Activated CD4-positive, CD25-positive, alpha-beta regulatory T cell treated with anti-CD3 and anti-CD28 coated beads, Interleukin-2, amount 50 U/mL, for 72 hours (primary cell): ENCODE data around the gene DYNLT2B.
"Not testable (repeated sequence)": the region's sequence is repeated elsewhere in the genome, so short reads cannot be mapped to it uniquely, and the experiment has no call there.

Experiments used
- DNase-seq: peaks from one replicate; pipeline ENCODE4 v3.0.0; 2021

DYNLT2B gene

DNA sequence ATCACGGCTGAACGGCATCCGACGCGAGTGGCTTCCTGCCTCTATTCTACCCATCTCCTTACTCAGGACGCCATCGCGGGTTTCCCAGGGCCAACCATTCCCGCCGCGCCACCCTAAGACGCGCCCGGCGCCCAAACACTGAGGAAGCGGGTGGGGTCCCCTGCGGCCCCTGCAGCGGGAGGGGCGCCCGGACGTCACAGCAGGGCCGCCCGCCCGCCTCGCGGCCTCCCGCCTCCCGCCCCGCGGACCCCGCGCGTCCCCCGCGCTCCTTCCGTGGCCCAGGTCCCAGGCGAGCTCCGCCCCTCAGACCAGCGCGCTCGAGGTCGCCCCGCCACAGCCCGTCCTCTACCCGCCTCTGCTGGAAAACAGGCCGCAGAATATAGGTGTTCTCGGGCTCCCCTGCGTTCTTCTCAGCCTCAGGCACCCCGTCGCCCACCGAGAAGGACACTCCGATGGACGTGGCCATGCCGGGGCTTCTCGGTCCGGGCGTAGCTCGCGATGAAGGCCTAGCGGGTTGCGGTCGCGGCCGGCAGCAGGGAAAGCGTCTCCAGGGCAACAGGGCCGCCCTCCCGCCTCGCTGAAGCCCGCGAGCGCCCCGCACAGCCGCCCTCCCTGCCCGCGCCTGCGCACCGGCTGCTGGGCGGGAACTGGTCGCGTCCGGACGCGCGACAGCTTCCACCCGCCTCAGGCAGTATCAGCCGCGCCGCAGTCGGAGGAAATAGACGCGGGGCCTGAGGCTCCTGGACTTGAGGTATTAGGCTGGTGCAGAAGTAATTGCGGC, at the start of gene DYNLT2B:
Gene DYNLT2B, minus strand, starts transcription at position 554 of the 781 bp plus-strand sequence. Its CDS starts 88 bp downstream, at position 466.
- peak; percentile 89 for DNase-seq

GRCh38 chr3:196365736-196366135, 47.7 kb upstream of the DYNLT2B start:
- DNase-seq: no peak

DNA sequence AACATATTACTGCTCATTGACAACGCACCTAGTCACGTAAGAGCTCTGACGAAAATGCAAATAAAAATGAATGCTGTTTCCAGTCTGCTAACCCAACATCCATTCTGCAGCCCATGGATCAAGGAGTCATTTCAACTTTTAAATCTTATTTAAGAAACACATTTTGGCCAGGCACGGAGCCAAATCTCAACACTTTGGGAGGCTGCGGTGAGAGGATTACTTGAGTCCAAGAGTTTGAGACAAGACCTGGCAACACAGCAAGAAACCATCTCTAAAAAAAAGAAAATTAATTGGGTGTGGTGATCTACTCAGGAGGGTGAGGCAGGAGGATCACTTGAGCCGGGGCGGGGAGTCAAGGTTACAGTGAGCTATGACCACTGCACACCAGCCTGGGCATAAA, 42.5 kb upstream of the DYNLT2B start:
- no peak for DNase-seq

GRCh38 chr3:196358540-196358939, 40.5 kb upstream of the DYNLT2B start:
- DNase-seq: not testable (repeated sequence)

DNA sequence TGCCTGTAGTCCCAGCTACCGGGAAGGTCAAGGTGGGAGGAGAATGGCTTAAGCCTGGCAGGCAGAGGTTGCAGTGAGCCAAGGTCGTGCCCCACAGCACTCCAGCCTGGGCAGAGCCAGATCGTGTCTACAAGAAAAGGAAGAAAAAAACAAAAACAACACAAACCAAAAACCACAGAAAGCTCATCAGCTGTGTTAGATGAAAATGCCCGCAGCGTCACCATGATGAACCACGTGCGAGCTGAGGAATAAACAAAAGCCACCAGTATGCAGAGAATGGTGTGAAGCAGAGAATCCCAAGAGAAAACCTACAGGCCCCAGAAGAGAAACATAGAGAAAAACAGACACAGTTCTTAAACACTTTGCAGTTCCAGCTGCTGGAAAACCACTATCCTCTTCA, 39.9 kb upstream of the DYNLT2B start:
- no peak for DNase-seq

DNA sequence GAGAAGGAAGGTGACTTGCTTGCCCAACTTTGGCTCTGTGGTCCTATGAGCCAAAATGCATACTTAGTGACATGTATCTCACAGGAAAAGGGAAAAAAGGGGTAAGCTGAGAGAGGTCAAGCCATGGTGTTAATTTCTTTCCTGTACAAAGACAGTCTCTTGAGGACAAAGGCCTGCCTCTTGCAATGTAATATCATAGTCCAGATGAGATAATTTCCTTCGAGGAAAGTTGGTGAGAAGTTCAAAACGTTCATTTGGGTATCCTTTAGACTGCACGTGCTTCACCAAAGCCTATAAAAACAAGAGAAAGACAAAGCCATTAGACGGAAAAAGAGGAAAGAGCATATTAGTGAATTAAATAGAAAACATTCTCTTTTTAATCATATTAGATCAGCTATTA, 38.5 kb upstream of the DYNLT2B start:
- DNase-seq: no peak

DNA sequence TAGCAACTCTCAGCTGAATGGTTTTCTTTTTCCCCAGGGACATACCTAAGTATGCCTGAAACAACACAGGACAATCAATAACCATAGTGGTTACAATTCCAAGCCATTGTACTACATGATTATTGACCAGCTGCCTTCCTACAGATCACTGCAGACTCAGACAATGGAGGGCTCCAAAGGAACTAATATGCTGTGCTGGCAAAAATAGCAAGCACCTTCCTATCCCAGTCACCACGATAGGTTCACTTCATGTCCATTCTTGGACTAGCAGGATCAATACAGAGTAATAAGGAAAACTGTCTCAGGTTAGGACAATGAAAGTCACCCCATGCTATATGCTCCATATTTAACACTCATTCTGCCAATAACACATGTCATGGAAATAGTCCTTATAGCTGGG, 37.6 kb upstream of the DYNLT2B start:
- no peak for DNase-seq

GRCh38 chr3:196354132-196354531, 36.1 kb upstream of the DYNLT2B start:
- DNase-seq: no peak

DNA sequence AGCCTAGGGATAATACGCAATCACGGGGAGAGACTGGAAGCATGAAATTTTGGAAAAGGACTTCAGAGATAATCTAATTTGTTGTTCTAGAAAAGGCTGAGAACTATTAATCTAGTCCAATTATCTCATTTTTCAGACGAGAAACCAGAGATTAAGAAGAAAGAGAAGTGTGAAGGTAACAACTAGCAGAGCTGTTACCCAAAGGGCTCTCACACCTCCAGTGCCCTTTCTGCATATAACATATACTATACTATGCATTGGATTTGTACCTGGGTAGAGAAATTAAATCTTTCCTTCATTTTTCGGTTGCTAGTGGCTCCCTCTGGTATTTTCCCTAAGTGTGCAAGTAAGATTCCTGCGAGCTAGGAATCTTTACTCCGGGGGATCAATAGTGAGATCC, 33.5 kb upstream of the DYNLT2B start:
- no peak for DNase-seq

DNA sequence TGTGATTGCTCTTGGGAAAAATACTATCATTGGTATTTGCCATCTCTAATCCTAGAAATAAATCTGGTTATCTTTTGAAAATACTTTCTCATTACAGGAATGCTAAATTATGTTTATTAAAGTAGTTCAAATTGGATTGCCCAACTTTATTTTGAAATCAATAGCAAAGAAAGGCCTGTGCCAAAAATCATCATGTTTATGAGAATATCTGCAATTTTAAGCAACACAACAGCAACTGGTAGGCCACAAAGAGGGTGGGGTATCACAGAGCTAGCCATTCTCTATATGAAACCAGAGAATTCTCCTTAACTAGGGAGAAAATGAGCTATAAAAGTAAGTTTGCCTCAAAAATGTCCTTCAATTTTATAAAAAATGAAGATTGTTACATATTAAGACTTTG, 32.0 kb upstream of the DYNLT2B start:
- no peak for DNase-seq

DNA sequence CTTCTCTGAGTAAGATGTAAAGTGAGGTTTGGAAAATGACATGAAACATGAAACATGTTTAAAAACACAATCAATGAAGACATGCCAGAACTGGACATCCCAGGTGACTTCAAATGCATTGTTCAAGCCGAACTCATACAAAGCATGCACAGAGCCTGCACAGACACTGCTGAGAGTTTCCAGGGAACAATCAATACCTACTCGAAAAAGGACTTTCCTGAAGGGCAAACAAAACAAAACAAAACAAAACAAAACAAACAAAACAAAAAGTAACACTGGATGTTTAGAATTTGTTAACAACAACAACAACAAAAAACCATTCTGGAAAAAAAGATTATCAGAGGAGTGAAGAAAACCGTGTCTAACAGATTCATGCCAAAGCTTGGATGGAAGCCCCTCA, 30.7 kb upstream of the DYNLT2B start:
- no peak for DNase-seq

DNA sequence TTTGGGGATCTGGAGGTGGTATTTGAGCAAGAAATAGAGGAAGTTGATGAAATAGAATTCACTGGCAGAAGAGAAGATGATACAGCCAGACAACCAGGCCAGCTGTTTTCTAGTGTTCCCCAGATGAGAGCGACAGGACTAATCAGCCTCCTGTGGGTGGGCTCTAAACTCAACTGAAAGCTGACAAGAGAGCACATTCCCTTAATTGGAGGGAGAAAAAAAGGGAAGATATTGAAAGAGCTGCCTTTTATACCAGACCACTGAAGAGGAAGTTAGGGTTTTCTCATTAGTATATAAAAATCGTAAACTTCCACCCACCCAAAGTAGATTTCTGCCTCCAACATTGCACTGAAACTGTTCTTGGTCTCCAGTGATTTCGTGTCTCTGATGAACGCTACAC, 26.6 kb upstream of the DYNLT2B start:
- no peak for DNase-seq

DNA sequence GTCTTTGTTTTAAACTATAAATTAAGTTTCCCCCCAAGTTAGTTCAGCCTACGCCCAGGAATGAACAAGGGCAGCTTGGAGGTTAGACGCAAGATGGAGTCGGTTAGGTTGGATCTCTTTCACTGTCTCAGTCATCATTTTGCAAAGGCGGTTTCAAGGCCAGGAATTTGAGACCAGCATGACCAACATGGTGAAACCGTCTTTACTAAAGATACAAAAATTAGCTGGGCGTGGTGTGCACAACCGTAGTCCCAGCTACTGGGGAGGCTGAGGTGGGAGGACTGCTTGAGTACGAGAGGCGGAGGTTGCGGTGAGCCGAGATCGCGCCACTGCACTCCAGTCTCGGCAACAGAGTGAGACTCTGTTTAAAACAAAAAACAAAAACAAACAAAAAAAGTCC, 25.9 kb upstream of the DYNLT2B start:
- not testable (repeated sequence) for DNase-seq

DNA sequence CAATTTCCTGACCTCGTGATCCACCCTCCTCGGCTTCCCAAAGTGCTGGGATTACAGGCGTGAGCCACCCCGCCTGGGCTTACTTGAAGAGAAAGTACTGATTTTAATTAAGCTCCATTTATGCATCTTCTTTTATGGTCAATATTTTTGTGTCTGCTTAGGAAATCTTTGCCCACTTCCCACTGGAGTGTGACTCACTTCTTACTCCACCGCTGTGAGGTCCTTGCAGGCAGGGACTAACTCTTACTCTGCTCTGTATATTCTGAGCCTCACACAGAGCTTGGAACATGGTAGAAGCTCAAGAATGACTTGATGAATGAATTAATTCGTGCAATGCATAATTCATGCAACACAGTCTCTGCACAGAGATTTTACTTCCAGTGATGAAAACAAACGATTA, 23.1 kb upstream of the DYNLT2B start:
- DNase-seq: no peak

- no peak for DNase-seq
Measured at GRCh38 chr3:196340466-196340865, 22.4 kb upstream of the DYNLT2B start.

- DNase-seq: no peak
Measured at GRCh38 chr3:196339493-196340254, 21.6 kb upstream of the DYNLT2B start.

DNA sequence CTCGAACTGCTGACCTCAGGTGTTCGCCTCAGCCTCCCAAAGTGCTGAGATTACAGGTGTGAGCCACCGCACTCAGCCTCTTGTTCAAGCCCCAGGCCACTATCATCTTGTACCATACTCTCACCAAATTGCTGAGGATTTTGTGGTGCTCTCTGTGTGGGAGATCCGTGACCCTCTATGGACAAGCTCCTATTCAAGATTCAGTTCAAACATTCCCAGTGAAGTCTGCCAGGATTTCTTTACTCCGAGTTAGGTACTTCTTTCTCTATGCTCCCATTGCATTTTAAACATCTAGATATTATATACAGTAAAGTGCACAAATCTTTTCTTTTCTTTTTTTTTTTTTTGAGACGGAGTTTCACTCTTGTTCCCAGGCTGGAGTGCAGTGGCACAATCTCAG, 21.0 kb upstream of the DYNLT2B start:
- DNase-seq: no peak

GRCh38 chr3:196336319-196337145, 18.5 kb upstream of the DYNLT2B start:
- no peak for DNase-seq

DNA sequence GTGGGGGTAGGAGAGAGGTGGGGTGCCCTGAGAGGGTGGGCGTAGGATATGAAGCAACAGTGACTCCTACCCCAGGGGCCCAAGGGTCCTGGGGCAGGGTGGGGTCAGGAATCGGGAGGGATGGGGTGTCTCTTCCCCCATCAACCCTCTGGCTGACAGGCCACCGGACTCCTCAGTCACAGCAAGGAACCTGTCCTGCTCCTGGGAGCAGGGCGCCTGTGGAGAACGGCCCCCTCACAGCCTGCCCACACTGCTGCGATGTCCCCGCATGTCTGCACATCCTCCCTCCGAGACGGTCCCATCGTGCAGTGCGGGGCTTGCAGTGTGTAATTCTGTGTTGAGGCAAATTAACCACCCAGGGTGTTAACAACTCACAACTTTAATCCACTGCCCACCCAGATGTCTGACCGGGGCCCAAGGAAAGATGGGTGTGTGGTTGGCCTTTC, 17.5 kb upstream of the DYNLT2B start:
- DNase-seq: no peak

DNA sequence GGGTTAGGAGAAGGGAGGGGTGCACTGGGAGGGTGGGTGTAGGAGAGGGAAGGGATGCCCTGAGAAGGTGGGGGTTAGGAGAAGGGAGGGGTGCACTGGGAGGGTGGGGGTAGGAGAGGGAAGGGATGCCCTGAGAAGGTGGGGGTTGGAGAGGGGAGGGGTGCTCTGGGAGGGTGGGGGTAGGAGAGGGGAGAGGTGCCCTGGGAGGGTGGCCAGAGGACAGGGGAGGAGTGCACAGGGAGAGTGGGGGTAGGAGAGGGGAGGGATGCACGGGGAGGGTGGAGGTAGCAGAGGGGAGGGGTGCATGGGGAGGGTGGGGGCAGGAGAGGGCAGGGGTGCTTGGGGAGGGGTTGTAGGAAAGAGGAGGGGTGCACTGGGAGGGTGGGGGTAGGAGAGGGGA, 16.9 kb upstream of the DYNLT2B start:
- DNase-seq: no peak

- DNase-seq: no peak
Measured at GRCh38 chr3:196332168-196332567, 14.1 kb upstream of the DYNLT2B start.

- no peak for DNase-seq
Measured at GRCh38 chr3:196327405-196327804, 9.4 kb upstream of the DYNLT2B start.

GRCh38 chr3:196326936-196327335, 8.9 kb upstream of the DYNLT2B start:
- no peak for DNase-seq
